Ishikawa (cell line): Measurements from ENCODE around the gene SIVA1.

Source experiments
- CEBPB ChIP-seq: IDR thresholded peaks from 2 replicates; pipeline ENCODE4 v1.6.1; 2012
- CREB1 ChIP-seq: IDR thresholded peaks from 2 replicates; pipeline ENCODE4 v1.6.1; 2012; ENCODE audit warnings: low read depth
- EGR1 ChIP-seq: IDR thresholded peaks from 2 replicates; pipeline ENCODE4 v1.6.1; 2012
- EP300 ChIP-seq: IDR thresholded peaks from 2 replicates; pipeline ENCODE4 v1.6.1; 2012; ENCODE audit warnings: borderline replicate concordance
- TAF1 ChIP-seq: IDR thresholded peaks from 2 replicates; pipeline ENCODE4 v1.6.1; 2012; ENCODE audit warnings: low read depth, mild to moderate bottlenecking
- USF1 ChIP-seq: IDR thresholded peaks from 2 replicates; pipeline ENCODE4 v1.6.1; 2012
- TF ChIP-seq, protein P1 (sequence below): IDR thresholded peaks from 2 replicates; pipeline ENCODE4 v1.6.1; 2012; ENCODE audit warnings: low read depth, mild to moderate bottlenecking
- TF ChIP-seq, protein P2 (sequence below): IDR thresholded peaks from 2 replicates; pipeline ENCODE4 v1.6.1; 2012

DNA sequence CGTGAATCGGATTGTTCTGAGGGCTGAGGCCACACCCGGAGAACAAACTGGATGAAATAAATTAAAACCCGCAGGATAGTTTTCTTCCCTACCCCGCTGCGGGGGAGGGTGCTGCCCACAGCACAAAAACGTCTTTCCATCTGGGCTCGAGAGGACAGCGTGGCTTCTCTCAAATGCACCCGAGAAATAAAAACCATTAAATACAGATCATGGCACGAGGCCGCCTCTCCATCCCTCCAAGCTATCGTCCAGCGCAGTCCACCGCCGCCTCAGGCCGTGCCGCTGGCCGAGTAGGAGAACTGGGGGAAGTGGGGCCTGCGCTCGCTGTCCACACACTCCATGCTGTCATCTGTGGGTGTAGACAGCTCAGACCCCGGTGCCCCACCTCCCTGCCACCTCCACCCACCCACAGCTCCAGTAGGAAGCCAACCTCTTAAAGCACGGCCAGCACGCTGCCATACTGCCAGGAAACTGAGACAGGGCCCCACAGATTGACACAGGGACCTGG is 17.2 kb downstream of the SIVA1 start:
- TF ChIP-seq TAF1 (no peak), USF1 (no peak), EGR1 (no peak), CREB1 (no peak), CEBPB (no peak), EP300 (no peak)
- TF ChIP-seq, protein P1, sequence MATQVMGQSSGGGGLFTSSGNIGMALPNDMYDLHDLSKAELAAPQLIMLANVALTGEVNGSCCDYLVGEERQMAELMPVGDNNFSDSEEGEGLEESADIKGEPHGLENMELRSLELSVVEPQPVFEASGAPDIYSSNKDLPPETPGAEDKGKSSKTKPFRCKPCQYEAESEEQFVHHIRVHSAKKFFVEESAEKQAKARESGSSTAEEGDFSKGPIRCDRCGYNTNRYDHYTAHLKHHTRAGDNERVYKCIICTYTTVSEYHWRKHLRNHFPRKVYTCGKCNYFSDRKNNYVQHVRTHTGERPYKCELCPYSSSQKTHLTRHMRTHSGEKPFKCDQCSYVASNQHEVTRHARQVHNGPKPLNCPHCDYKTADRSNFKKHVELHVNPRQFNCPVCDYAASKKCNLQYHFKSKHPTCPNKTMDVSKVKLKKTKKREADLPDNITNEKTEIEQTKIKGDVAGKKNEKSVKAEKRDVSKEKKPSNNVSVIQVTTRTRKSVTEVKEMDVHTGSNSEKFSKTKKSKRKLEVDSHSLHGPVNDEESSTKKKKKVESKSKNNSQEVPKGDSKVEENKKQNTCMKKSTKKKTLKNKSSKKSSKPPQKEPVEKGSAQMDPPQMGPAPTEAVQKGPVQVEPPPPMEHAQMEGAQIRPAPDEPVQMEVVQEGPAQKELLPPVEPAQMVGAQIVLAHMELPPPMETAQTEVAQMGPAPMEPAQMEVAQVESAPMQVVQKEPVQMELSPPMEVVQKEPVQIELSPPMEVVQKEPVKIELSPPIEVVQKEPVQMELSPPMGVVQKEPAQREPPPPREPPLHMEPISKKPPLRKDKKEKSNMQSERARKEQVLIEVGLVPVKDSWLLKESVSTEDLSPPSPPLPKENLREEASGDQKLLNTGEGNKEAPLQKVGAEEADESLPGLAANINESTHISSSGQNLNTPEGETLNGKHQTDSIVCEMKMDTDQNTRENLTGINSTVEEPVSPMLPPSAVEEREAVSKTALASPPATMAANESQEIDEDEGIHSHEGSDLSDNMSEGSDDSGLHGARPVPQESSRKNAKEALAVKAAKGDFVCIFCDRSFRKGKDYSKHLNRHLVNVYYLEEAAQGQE = no peak
- TF ChIP-seq, protein P2, sequence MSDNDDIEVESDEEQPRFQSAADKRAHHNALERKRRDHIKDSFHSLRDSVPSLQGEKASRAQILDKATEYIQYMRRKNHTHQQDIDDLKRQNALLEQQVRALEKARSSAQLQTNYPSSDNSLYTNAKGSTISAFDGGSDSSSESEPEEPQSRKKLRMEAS = no peak
